Measurements from ENCODE around the gene POLR3H.
A peak's percentile ranks its signal among the peaks of the same experiment; 100 is the strongest.

POLR3H gene

GRCh38 chr22:41539146-41540005 lies 4.9 kb downstream of the POLR3H start:
- peaks cover 19 to 23% of the 10 kb centered on the region in 2 donors for H3K4me1 Mint-ChIP-seq (ENCODE audit: low read depth in 2 of 2)
- DNase-seq (no peak), ATAC-seq (replicated peaks) (no peak)
- H3K27ac Mint-ChIP-seq = no peak overlapping the region
- H3K4me3 Mint-ChIP-seq = no peak overlapping the region
- no peaks in the 10 kb centered on the region for H3K9me3 Mint-ChIP-seq
- H3K27me3 Mint-ChIP-seq = no peaks in the 10 kb centered on the region
- H3K36me3 Mint-ChIP-seq (ENCODE audit: insufficient read depth) = peaks cover 48% of the 10 kb centered on the region

GRCh38 chr22:41538583-41538982 lies 5.7 kb downstream of the POLR3H start:
- H3K4me1 Mint-ChIP-seq (ENCODE audit: low read depth in 2 of 2) = peaks cover 17 to 19% of the 10 kb centered on the region in 2 donors

GRCh38 chr22:41537203-41537602 lies 7.1 kb downstream of the POLR3H start:
- no peak overlapping the region for H3K4me3 Mint-ChIP-seq

More at GRCh38 chr22:41538583-41538982, 5.7 kb downstream of the POLR3H start:
- DNase-seq = no peak
- no peak overlapping the region for H3K4me3 Mint-ChIP-seq
- H3K9me3 Mint-ChIP-seq = no peaks in the 10 kb centered on the region
- no peak for ATAC-seq (replicated peaks)
- H3K36me3 Mint-ChIP-seq (ENCODE audit: insufficient read depth) = peaks cover 41% of the 10 kb centered on the region
- no peaks in the 10 kb centered on the region for H3K27me3 Mint-ChIP-seq
- H3K27ac Mint-ChIP-seq = no peak overlapping the region

GRCh38 chr22:41535244-41535643 lies 9.0 kb downstream of the POLR3H start:
- H3K4me3 Mint-ChIP-seq = no peak overlapping the region
- peak overlapping the region; percentile 16 to 31 for H3K27ac Mint-ChIP-seq
- peaks cover 0 to 2% of the 10 kb centered on the region in 2 donors for H3K4me1 Mint-ChIP-seq (ENCODE audit: low read depth in 2 of 2)
- H3K9me3 Mint-ChIP-seq = no peaks in the 10 kb centered on the region
- ATAC-seq (replicated peaks) = no peak
- H3K27me3 Mint-ChIP-seq = no peaks in the 10 kb centered on the region
- DNase-seq = no peak
- H3K36me3 Mint-ChIP-seq (ENCODE audit: insufficient read depth) = peaks cover 38% of the 10 kb centered on the region

More at GRCh38 chr22:41537203-41537602, 7.1 kb downstream of the POLR3H start:
- Mint-ChIP-seq H3K27me3 (no peaks in the 10 kb centered on the region), H3K27ac (no peak overlapping the region), H3K9me3 (no peaks in the 10 kb centered on the region), H3K36me3 (ENCODE audit: insufficient read depth) (peaks cover 39% of the 10 kb centered on the region), H3K4me1 (ENCODE audit: low read depth in 2 of 2) (peaks cover 8 to 9% of the 10 kb centered on the region in 2 donors)
- no peak for DNase-seq
- ATAC-seq (replicated peaks) = no peak

- H3K36me3 Mint-ChIP-seq (ENCODE audit: insufficient read depth) = peaks cover 33% of the 10 kb centered on the region
- peak overlapping the region; percentile 60 to 80 for H3K27ac Mint-ChIP-seq
- no peaks in the 10 kb centered on the region for H3K27me3 Mint-ChIP-seq
Measured at GRCh38 chr22:41534219-41534618, 10.1 kb downstream of the POLR3H start.

GRCh38 chr22:41532908-41533825 lies 11.1 kb downstream of the POLR3H start:
- H3K36me3 Mint-ChIP-seq (ENCODE audit: insufficient read depth) = peaks cover 37% of the 10 kb centered on the region
- H3K9me3 Mint-ChIP-seq = no peaks in the 10 kb centered on the region
- DNase-seq = peak; percentile 58 to 63 (median 60)
- H3K4me3 Mint-ChIP-seq = no peak overlapping the region
- H3K27ac Mint-ChIP-seq = peak overlapping the region; percentile 60 to 80
- H3K27me3 Mint-ChIP-seq = no peaks in the 10 kb centered on the region
- ATAC-seq (replicated peaks) = peak; percentile 85
- H3K4me1 Mint-ChIP-seq (ENCODE audit: low read depth in 2 of 2) = peaks cover 0 to 4% of the 10 kb centered on the region in 2 donors

More at GRCh38 chr22:41534219-41534618, 10.1 kb downstream of the POLR3H start:
- H3K4me1 Mint-ChIP-seq (ENCODE audit: low read depth in 2 of 2) = peaks cover 0 to 2% of the 10 kb centered on the region in 2 donors
- H3K4me3 Mint-ChIP-seq = no peak overlapping the region
- no peaks in the 10 kb centered on the region for H3K9me3 Mint-ChIP-seq
- ATAC-seq (replicated peaks) = no peak
- DNase-seq = no peak

GRCh38 chr22:41531715-41532477 lies 12.4 kb downstream of the POLR3H start:
- Mint-ChIP-seq H3K27ac (peak overlapping the region in 1 of 2 donors; percentile 79), H3K4me1 (ENCODE audit: low read depth in 2 of 2) (peaks cover 0 to 4% of the 10 kb centered on the region in 2 donors), H3K36me3 (ENCODE audit: insufficient read depth) (peaks cover 34% of the 10 kb centered on the region), H3K9me3 (no peaks in the 10 kb centered on the region), H3K4me3 (no peak overlapping the region), H3K27me3 (no peaks in the 10 kb centered on the region)
- ATAC-seq (replicated peaks) (no peak), DNase-seq (no peak)

GRCh38 chr22:41530890-41531714 lies 13.2 kb downstream of the POLR3H start:
- Mint-ChIP-seq H3K9me3 (no peaks in the 10 kb centered on the region), H3K27ac (peak overlapping the region in 1 of 2 donors; percentile 79), H3K4me1 (ENCODE audit: low read depth in 2 of 2) (peaks cover 0 to 7% of the 10 kb centered on the region in 2 donors), H3K36me3 (ENCODE audit: insufficient read depth) (peaks cover 36% of the 10 kb centered on the region), H3K4me3 (no peak overlapping the region), H3K27me3 (no peaks in the 10 kb centered on the region)
- no peak for ATAC-seq (replicated peaks)
- no peak for DNase-seq

GRCh38 chr22:41528938-41529561 lies 15.2 kb downstream of the POLR3H start:
- no peak for DNase-seq
- no peaks in the 10 kb centered on the region for H3K27me3 Mint-ChIP-seq
- H3K27ac Mint-ChIP-seq = peak overlapping the region; percentile 10 to 46
- no peak overlapping the region for H3K4me3 Mint-ChIP-seq
- H3K36me3 Mint-ChIP-seq (ENCODE audit: insufficient read depth) = peaks cover 30% of the 10 kb centered on the region
- peaks cover 0 to 19% of the 10 kb centered on the region in 2 donors for H3K4me1 Mint-ChIP-seq (ENCODE audit: low read depth in 2 of 2)
- H3K9me3 Mint-ChIP-seq = no peaks in the 10 kb centered on the region
- ATAC-seq (replicated peaks) = no peak

- H3K4me1 Mint-ChIP-seq (ENCODE audit: low read depth in 2 of 2) = peaks cover 0 to 19% of the 10 kb centered on the region in 2 donors
- ATAC-seq (replicated peaks) (no peak), DNase-seq (no peak)
- H3K36me3 Mint-ChIP-seq (ENCODE audit: insufficient read depth) = peaks cover 33% of the 10 kb centered on the region
- no peaks in the 10 kb centered on the region for H3K27me3 Mint-ChIP-seq
- peak overlapping the region; percentile 10 to 46 for H3K27ac Mint-ChIP-seq
- H3K9me3 Mint-ChIP-seq = no peaks in the 10 kb centered on the region
- H3K4me3 Mint-ChIP-seq = no peak overlapping the region
Measured at GRCh38 chr22:41528132-41528766, 16.0 kb downstream of the POLR3H start.

- DNase-seq (peak; percentile 69 to 74 (median 69)), ATAC-seq (replicated peaks) (peak; percentile 75)
- no peaks in the 10 kb centered on the region for H3K27me3 Mint-ChIP-seq
- H3K4me3 Mint-ChIP-seq = no peak overlapping the region
- peaks cover 0 to 19% of the 10 kb centered on the region in 2 donors for H3K4me1 Mint-ChIP-seq (ENCODE audit: low read depth in 2 of 2)
- H3K36me3 Mint-ChIP-seq (ENCODE audit: insufficient read depth) = peaks cover 33% of the 10 kb centered on the region
- H3K9me3 Mint-ChIP-seq = no peaks in the 10 kb centered on the region
- H3K27ac Mint-ChIP-seq = peak overlapping the region; percentile 79 to 81
Measured at GRCh38 chr22:41526830-41527799, 17.2 kb downstream of the POLR3H start.
